ENCODE data around the gene COL17A1.

Gene COL17A1

DNA sequence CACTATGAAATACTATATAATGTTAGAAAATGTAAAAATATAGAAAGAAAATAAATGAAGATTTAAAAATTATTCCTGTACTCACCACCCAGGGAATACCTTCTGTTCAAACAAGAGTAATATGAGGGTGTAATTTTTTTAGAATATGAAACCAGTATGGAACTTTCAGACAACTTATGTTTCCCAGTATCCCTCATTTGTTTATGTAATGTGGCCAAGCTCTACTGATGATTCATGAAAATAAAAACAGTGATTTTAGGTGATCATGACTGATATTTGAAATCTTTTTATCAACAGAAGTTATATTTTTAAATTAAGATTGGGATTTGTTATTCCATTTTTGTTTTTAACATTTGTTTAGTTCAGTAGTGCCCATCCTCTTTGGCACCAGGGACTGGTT is 100.0 kb downstream of the COL17A1 start:
- TF ChIP-seq POLR2AphosphoS5 (IDR thresholded peaks at IDR 0.05; ENCODE audit: low read depth, low read length) (no peak), TAF1 (IDR thresholded peaks at IDR 0.05; ENCODE audit: borderline replicate concordance, insufficient read depth, low read length) (no peak), SIN3A (IDR thresholded peaks at IDR 0.05; ENCODE audit: borderline replicate concordance, insufficient read depth, low read length) (no peak), FOXP2 (optimal IDR thresholded peaks at IDR 0.05; ENCODE audit: borderline replicate concordance, extremely low read depth, extremely low read length, insufficient read depth) (no peak)
- TF ChIP-seq, protein P1, sequence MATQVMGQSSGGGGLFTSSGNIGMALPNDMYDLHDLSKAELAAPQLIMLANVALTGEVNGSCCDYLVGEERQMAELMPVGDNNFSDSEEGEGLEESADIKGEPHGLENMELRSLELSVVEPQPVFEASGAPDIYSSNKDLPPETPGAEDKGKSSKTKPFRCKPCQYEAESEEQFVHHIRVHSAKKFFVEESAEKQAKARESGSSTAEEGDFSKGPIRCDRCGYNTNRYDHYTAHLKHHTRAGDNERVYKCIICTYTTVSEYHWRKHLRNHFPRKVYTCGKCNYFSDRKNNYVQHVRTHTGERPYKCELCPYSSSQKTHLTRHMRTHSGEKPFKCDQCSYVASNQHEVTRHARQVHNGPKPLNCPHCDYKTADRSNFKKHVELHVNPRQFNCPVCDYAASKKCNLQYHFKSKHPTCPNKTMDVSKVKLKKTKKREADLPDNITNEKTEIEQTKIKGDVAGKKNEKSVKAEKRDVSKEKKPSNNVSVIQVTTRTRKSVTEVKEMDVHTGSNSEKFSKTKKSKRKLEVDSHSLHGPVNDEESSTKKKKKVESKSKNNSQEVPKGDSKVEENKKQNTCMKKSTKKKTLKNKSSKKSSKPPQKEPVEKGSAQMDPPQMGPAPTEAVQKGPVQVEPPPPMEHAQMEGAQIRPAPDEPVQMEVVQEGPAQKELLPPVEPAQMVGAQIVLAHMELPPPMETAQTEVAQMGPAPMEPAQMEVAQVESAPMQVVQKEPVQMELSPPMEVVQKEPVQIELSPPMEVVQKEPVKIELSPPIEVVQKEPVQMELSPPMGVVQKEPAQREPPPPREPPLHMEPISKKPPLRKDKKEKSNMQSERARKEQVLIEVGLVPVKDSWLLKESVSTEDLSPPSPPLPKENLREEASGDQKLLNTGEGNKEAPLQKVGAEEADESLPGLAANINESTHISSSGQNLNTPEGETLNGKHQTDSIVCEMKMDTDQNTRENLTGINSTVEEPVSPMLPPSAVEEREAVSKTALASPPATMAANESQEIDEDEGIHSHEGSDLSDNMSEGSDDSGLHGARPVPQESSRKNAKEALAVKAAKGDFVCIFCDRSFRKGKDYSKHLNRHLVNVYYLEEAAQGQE (IDR thresholded peaks at IDR 0.05; ENCODE audit: insufficient read depth in 1 of 2, low read depth in 2 of 2, low read length in 2 of 2), result no peak

- TF ChIP-seq POLR2AphosphoS5 (IDR thresholded peaks at IDR 0.05; ENCODE audit: low read depth, low read length) (no peak), TAF1 (IDR thresholded peaks at IDR 0.05; ENCODE audit: borderline replicate concordance, insufficient read depth, low read length) (no peak), FOXP2 (optimal IDR thresholded peaks at IDR 0.05; ENCODE audit: borderline replicate concordance, extremely low read depth, extremely low read length, insufficient read depth) (no peak), SIN3A (IDR thresholded peaks at IDR 0.05; ENCODE audit: borderline replicate concordance, insufficient read depth, low read length) (no peak)
- TF ChIP-seq, protein P1 (IDR thresholded peaks at IDR 0.05; ENCODE audit: insufficient read depth in 1 of 2, low read depth in 2 of 2, low read length in 2 of 2), result no peak
Measured at GRCh38 chr10:103983367-103983911, 102.2 kb downstream of the COL17A1 start.

- TF ChIP-seq POLR2AphosphoS5 (IDR thresholded peaks at IDR 0.05; ENCODE audit: low read depth, low read length) (no peak), SIN3A (IDR thresholded peaks at IDR 0.05; ENCODE audit: borderline replicate concordance, insufficient read depth, low read length) (no peak), TAF1 (IDR thresholded peaks at IDR 0.05; ENCODE audit: borderline replicate concordance, insufficient read depth, low read length) (no peak), FOXP2 (optimal IDR thresholded peaks at IDR 0.05; ENCODE audit: borderline replicate concordance, extremely low read depth, extremely low read length, insufficient read depth) (no peak)
- TF ChIP-seq, protein P1 (IDR thresholded peaks at IDR 0.05; ENCODE audit: insufficient read depth in 1 of 2, low read depth in 2 of 2, low read length in 2 of 2), result no peak
Measured at GRCh38 chr10:103982639-103983038, 103.0 kb downstream of the COL17A1 start.

Measured in PFSK-1 (cell line).